Suprapubic skin (tissue), 4 donors: ENCODE data around the gene RTEL1.

Experiments used
- CTCF ChIP-seq, 2 donors: fragments of 200-600 bp in 1 of 2; fragments of 450-650 bp in 1 of 2; sonication (generic) in 1 of 2; IDR thresholded peaks; one replicate each; pipeline ENCODE4 v1.5.1; 2016 to 2019; ENCODE audit warnings: antibody characterized with exemption in 2 of 2, mild to moderate bottlenecking in 1 of 2, moderate library complexity in 1 of 2
- EP300 ChIP-seq: sonication (generic); formaldehyde crosslinking; IDR thresholded peaks from one replicate; pipeline ENCODE4 v1.6.1; 2017; ENCODE audit warnings: antibody characterized with exemption
- POLR2A ChIP-seq, 2 donors: fragments of 450-650 bp; IDR thresholded peaks; one replicate each; pipeline ENCODE4 v1.6.1; 2017; ENCODE audit warnings: antibody characterized with exemption in 2 of 2, mild to moderate bottlenecking in 2 of 2, moderate library complexity in 2 of 2
- POLR2AphosphoS5 ChIP-seq, 3 donors: sonication (generic); formaldehyde crosslinking; IDR thresholded peaks; one replicate each; pipeline ENCODE4 v1.6.1; 2017; ENCODE audit warnings: antibody characterized with exemption in 3 of 3

DNA sequence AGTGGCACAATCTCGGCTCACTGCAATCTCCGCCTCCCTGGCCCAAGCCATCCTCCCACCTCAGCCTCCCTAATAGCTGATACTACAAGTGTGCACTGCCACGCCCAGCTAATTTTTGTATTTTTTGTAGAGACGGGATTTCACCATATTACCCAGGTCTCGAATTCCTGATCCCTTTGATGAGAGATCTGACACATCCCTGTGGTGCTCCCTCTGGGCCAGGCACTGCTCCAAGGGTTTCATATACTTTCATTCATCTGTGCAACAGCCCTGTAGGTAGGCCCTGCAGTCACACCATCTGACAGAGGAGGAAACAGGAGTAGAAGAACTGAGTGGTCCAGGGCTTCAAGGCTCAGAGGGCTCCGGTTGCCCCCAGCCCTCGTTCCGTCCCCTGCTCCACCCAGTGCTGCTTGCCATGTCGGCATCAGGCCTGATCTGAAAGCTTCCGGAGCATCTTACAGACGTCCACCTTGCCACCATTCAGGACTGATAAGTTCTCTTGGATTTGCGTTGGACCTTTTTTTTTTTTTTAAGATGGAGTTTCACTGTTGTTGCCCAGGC is 53.1 kb downstream of the RTEL1 start:
- TF ChIP-seq POLR2A (IDR thresholded peaks at IDR 0.05) = no peak
- no peak for TF ChIP-seq CTCF (IDR thresholded peaks at IDR 0.05)
- no peak for TF ChIP-seq EP300
- TF ChIP-seq POLR2AphosphoS5 (IDR thresholded peaks at IDR 0.05) = no peak
